ENCODE results near the gene DYRK1A. TPM values are rescaled to one million over a fixed set of nuclear protein-coding genes. Genes with fewer than 3 reads are reported as not detected.

The DYRK1A gene
- total RNA-seq, 4 donors from 2014 or later, result 71.5 to 116 (median 90.9) TPM

- no peaks in the 10 kb centered on the region for H3K9me3 ChIP-seq
- in situ Hi-C loops (cut with MboI; ENCODE audit: low pct_ligation_motif_present in 1 of 4, low pct_unique_long_range_greater_than_20kb in 1 of 4, low sequenced_read_pairs in 3 of 4), result no loop called here
- H3K4me1 ChIP-seq, result peaks cover 27 to 84% (median 36%) of the 10 kb centered on the region in 4 donors
- TF ChIP-seq EP300 (IDR thresholded peaks at IDR 0.05; ENCODE audit: low read depth), result no peak
- no peak overlapping the region for H3K4me3 ChIP-seq
- no peak overlapping the region for H3K27ac ChIP-seq
- 67 to 73% methylated on average over 1 of the region's 1 CpG for WGBS, 2 donors (ENCODE audit: low coverage in 1 of 2)
- intact Hi-C loops (cut with DNase I; ENCODE audit: low total_unique reads), result loop anchor here (1.0 kb wide), 1 partner anchor 29 kb away; no protein-coding TSS in a partner anchor
- no peaks in the 10 kb centered on the region for H3K27me3 ChIP-seq
- no peaks in the 10 kb centered on the region for H3K36me3 ChIP-seq
- DNase-seq, result no peak
Observed at GRCh38 chr21:37384416-37384815, 17.8 kb downstream of the DYRK1A start.

- no peak overlapping the region for H3K4me3 ChIP-seq
- H3K36me3 ChIP-seq, result no peaks in the 10 kb centered on the region
- TF ChIP-seq CTCF (IDR thresholded peaks at IDR 0.05), result no peak
- no peak for TF ChIP-seq EP300 (IDR thresholded peaks at IDR 0.05; ENCODE audit: low read depth)
- TF ChIP-seq POLR2AphosphoS5 (IDR thresholded peaks at IDR 0.05), result no peak
- TF ChIP-seq POLR2A (IDR thresholded peaks at IDR 0.05), result no peak
- no peak for DNase-seq
- peaks cover 22 to 84% (median 33%) of the 10 kb centered on the region in 4 donors for H3K4me1 ChIP-seq
- no peaks in the 10 kb centered on the region for H3K27me3 ChIP-seq
- H3K9me3 ChIP-seq, result no peaks in the 10 kb centered on the region
- intact Hi-C loops (cut with DNase I; ENCODE audit: low total_unique reads) (no loop called here), in situ Hi-C loops (cut with MboI; ENCODE audit: low pct_ligation_motif_present in 1 of 4, low pct_unique_long_range_greater_than_20kb in 1 of 4, low sequenced_read_pairs in 3 of 4) (no loop called here)
- WGBS, 2 donors (ENCODE audit: low coverage in 1 of 2), result 76% methylated on average over 5 of the region's 5 CpGs; no CpG with 5 or more reads in 1 of the 2 donors
- no peak overlapping the region for H3K27ac ChIP-seq
Observed at GRCh38 chr21:37385179-37385765, 18.7 kb downstream of the DYRK1A start.

- intact Hi-C loops (cut with DNase I; ENCODE audit: low total_unique reads) (no loop called here), in situ Hi-C loops (cut with MboI; ENCODE audit: low pct_ligation_motif_present in 1 of 4, low pct_unique_long_range_greater_than_20kb in 1 of 4, low sequenced_read_pairs in 3 of 4) (no loop called here)
- no peak overlapping the region for H3K4me3 ChIP-seq
- no peak overlapping the region for H3K27ac ChIP-seq
- no peaks in the 10 kb centered on the region for H3K9me3 ChIP-seq
- 80 to 92% methylated on average over 1 to 8 of the region's 8 CpGs for WGBS, 2 donors (ENCODE audit: low coverage in 1 of 2)
- TF ChIP-seq POLR2AphosphoS5 (IDR thresholded peaks at IDR 0.05), result no peak
- TF ChIP-seq EP300 (IDR thresholded peaks at IDR 0.05; ENCODE audit: low read depth), result no peak
- TF ChIP-seq CTCF (IDR thresholded peaks at IDR 0.05), result no peak
- TF ChIP-seq POLR2A (IDR thresholded peaks at IDR 0.05), result no peak
- no peak for DNase-seq
- no peaks in the 10 kb centered on the region for H3K36me3 ChIP-seq
- H3K27me3 ChIP-seq, result no peaks in the 10 kb centered on the region
- peaks cover 14 to 84% (median 33%) of the 10 kb centered on the region in 4 donors for H3K4me1 ChIP-seq
Observed at GRCh38 chr21:37386151-37386550, 19.6 kb downstream of the DYRK1A start.

DNA sequence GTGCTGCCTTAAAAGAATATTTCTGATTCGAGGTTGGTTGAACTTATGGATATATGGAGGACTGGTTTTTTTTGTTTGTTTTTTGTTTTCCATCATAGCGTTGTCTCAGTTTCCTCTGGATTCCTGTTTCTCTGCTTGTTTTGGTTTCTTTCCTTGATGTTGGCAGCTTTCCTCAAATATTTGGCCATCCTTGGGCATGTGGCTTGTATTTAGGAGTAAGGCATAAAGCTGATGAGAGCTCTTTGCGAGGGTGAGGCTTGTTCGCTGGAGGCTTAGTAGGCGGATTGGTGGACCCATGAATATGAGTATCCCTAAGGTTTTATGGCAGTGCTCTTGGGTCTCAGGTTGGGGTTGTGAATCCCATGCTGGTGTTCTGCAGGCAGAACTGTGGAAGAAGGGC, 22.9 kb downstream of the DYRK1A start:
- WGBS, 2 donors (ENCODE audit: low coverage in 1 of 2), result 68 to 79% methylated on average over 2 to 5 of the region's 5 CpGs
- intact Hi-C loops (cut with DNase I; ENCODE audit: low total_unique reads), result no loop called here
- no peaks in the 10 kb centered on the region for H3K9me3 ChIP-seq
- no peaks in the 10 kb centered on the region for H3K36me3 ChIP-seq
- TF ChIP-seq POLR2AphosphoS5 (IDR thresholded peaks at IDR 0.05) (no peak), EP300 (IDR thresholded peaks at IDR 0.05; ENCODE audit: low read depth) (no peak), POLR2A (IDR thresholded peaks at IDR 0.05) (no peak), CTCF (IDR thresholded peaks at IDR 0.05) (no peak)
- DNase-seq, result no peak
- no peaks in the 10 kb centered on the region for H3K27me3 ChIP-seq
- H3K4me3 ChIP-seq, result no peak overlapping the region
- peaks cover 23 to 83% (median 34%) of the 10 kb centered on the region in 4 donors for H3K4me1 ChIP-seq
- in situ Hi-C loops (cut with MboI; ENCODE audit: low pct_ligation_motif_present in 1 of 4, low pct_unique_long_range_greater_than_20kb in 1 of 4, low sequenced_read_pairs in 3 of 4), result no loop called here
- no peak overlapping the region for H3K27ac ChIP-seq

GRCh38 chr21:37391666-37392065, 25.1 kb downstream of the DYRK1A start:
- intact Hi-C loops (cut with DNase I; ENCODE audit: low total_unique reads), result no loop called here

More at GRCh38 chr21:37391666-37392065, 25.1 kb downstream of the DYRK1A start:
- H3K9me3 ChIP-seq, result no peaks in the 10 kb centered on the region
- no peak overlapping the region for H3K27ac ChIP-seq
- H3K36me3 ChIP-seq, result no peaks in the 10 kb centered on the region
- DNase-seq, result no peak
- TF ChIP-seq CTCF (IDR thresholded peaks at IDR 0.05) (no peak), POLR2AphosphoS5 (IDR thresholded peaks at IDR 0.05) (no peak), EP300 (IDR thresholded peaks at IDR 0.05; ENCODE audit: low read depth) (no peak), POLR2A (IDR thresholded peaks at IDR 0.05) (no peak)
- in situ Hi-C loops (cut with MboI; ENCODE audit: low pct_ligation_motif_present in 1 of 4, low pct_unique_long_range_greater_than_20kb in 1 of 4, low sequenced_read_pairs in 3 of 4), result no loop called here
- peaks cover 15 to 71% (median 35%) of the 10 kb centered on the region in 4 donors for H3K4me1 ChIP-seq
- WGBS, 2 donors (ENCODE audit: low coverage in 1 of 2), result 55 to 57% methylated on average over 3 of the region's 3 CpGs
- H3K27me3 ChIP-seq, result no peaks in the 10 kb centered on the region
- no peak overlapping the region for H3K4me3 ChIP-seq

Data from transverse colon (tissue), 4 donors.